ENCODE data around the gene PICK1.
"Not testable (repeated sequence)": the region's sequence is repeated elsewhere in the genome, so short reads cannot be mapped to it uniquely, and the experiment has no call there.

PICK1 gene

DNA sequence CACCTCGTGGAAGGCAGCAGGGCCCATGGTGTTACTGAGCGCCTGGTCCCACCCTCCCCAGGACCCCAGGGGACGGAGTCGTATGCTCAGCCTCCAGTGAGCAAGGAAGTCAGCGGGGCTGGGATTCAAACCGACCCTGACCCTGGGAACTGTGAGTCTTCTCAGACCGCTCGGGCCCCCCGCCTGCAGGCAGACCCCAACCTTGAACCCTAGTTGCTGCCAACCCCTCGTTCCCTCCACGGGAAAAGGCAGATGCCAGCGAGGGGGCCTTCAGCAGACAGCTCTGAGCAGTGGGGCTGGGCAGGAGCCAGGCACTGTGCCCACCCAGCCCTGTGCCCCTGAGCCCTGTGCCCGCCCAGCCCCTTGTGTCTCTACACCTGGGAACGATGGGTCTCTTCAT, 20.4 kb downstream of the PICK1 start:
- H3K27me3 ChIP-seq, result peaks cover 33% of the 10 kb centered on the region
- H3K27ac ChIP-seq, result no peak overlapping the region
- peaks cover 8% of the 10 kb centered on the region in 2 experiments for H3K4me1 ChIP-seq (ENCODE audit: control insufficient read depth in 1 of 2, insufficient read depth in 1 of 2, low read depth in 1 of 2, low read length in 1 of 2)
- no peak overlapping the region for H3K4me3 ChIP-seq (ENCODE audit: low read depth in 1 of 2, low read length in 1 of 2)
- H3K36me3 ChIP-seq, result peaks cover 44% of the 10 kb centered on the region
- TF ChIP-seq, protein P1, sequence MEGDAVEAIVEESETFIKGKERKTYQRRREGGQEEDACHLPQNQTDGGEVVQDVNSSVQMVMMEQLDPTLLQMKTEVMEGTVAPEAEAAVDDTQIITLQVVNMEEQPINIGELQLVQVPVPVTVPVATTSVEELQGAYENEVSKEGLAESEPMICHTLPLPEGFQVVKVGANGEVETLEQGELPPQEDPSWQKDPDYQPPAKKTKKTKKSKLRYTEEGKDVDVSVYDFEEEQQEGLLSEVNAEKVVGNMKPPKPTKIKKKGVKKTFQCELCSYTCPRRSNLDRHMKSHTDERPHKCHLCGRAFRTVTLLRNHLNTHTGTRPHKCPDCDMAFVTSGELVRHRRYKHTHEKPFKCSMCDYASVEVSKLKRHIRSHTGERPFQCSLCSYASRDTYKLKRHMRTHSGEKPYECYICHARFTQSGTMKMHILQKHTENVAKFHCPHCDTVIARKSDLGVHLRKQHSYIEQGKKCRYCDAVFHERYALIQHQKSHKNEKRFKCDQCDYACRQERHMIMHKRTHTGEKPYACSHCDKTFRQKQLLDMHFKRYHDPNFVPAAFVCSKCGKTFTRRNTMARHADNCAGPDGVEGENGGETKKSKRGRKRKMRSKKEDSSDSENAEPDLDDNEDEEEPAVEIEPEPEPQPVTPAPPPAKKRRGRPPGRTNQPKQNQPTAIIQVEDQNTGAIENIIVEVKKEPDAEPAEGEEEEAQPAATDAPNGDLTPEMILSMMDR (IDR thresholded peaks at IDR 0.05), result no peak
- no peaks in the 10 kb centered on the region for H3K9me3 ChIP-seq

DNA sequence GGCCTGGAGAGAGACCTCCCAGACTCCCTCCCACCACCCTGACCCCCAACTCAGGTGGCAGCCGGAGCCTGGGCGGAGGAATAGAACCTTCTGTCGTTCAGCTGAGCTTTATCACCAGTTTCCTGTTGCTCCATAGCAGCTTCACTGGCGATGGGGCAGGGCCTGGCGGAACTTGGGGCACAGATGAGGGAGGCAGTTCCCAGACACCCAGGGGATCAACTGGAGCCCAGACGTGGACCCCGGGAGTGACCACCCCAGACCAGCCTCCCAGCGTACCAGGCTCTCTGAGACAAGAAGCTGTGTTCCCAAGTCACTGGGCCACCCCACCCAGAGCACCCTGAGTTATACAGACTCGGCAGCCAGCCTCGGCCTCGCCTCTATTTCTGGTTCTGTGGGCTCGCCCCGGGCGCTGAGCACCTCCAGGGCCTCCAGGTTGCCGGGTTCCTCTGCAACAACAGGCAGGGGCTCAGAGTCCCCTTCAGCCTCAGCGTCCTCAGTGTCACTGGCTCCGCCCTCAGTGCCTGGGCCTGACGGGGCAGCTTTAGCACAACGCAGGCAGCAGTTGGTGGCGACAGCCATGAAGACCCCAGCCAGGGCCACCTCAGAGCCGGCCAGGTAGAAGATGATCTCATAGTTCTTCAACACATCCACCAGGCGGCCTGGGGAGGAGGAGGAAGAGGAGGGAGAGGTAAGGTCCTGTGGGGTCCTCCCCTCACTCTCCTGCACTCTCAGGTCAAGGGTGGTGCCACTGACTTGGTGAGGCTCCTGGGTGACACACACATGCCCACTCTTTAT, 21.0 kb downstream of the PICK1 start:
- H3K4me3 ChIP-seq (ENCODE audit: low read depth in 1 of 2, low read length in 1 of 2), result no peak overlapping the region
- peaks cover 40% of the 10 kb centered on the region for H3K27me3 ChIP-seq
- no peak overlapping the region for H3K27ac ChIP-seq
- TF ChIP-seq, protein P1 (IDR thresholded peaks at IDR 0.05), result no peak
- H3K9me3 ChIP-seq, result no peaks in the 10 kb centered on the region
- peaks cover 8% of the 10 kb centered on the region in 2 experiments for H3K4me1 ChIP-seq (ENCODE audit: control insufficient read depth in 1 of 2, insufficient read depth in 1 of 2, low read depth in 1 of 2, low read length in 1 of 2)
- peaks cover 38% of the 10 kb centered on the region for H3K36me3 ChIP-seq

DNA sequence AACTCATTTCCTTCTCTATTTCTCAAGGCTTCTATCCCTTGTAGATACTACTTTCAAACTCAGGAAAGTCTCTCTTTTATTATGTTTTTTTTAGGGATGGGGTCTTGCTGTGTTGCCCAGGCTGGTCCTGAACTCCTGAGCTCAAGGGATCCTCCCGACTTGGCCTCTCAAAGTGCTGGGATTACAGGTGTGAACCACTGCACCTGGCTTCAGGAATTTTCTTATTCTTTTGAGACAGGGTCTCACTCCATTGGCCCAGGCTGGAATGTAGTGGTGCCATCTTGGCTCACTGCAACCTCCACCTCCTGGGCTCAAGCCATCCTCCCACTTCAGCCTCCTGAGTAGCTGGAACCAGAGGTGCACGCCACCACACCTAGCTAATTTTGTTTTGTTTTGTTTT, 22.0 kb downstream of the PICK1 start:
- H3K4me1 ChIP-seq (ENCODE audit: control insufficient read depth in 1 of 2, insufficient read depth in 1 of 2, low read depth in 1 of 2, low read length in 1 of 2); H3K4me3 ChIP-seq (ENCODE audit: low read depth in 1 of 2, low read length in 1 of 2); H3K9me3 ChIP-seq; H3K27ac ChIP-seq: not testable (repeated sequence)
- peaks cover 50% of the 10 kb centered on the region for H3K27me3 ChIP-seq
- H3K36me3 ChIP-seq, result peaks cover 28% of the 10 kb centered on the region

DNA sequence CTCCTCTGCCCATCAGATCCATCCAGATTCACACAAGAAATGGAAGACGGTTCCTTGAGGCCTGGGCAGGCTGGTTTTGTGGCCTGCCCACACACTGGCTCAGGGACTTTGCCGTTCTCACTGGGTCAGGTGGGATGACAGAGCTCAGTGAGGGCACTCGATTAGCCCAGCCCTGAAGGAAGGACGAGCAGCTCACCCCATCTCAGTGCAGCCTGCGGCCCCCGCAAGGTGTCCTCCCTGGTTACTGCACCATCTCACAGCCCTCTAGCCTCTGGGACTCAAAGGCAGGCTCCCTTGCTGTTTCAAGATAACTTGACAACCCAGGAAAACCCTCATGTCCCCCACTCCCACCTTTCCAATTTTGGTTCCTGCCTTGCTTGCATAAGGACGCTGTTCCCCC, 22.6 kb downstream of the PICK1 start:
- no peak overlapping the region for H3K4me3 ChIP-seq (ENCODE audit: low read depth in 1 of 2, low read length in 1 of 2)
- TF ChIP-seq, protein P1 (IDR thresholded peaks at IDR 0.05), result no peak
- peaks cover 55% of the 10 kb centered on the region for H3K27me3 ChIP-seq
- no peak overlapping the region for H3K27ac ChIP-seq
- peaks cover 22% of the 10 kb centered on the region for H3K36me3 ChIP-seq
- no peaks in the 10 kb centered on the region for H3K9me3 ChIP-seq
- peaks cover 8% of the 10 kb centered on the region in 2 experiments for H3K4me1 ChIP-seq (ENCODE audit: control insufficient read depth in 1 of 2, insufficient read depth in 1 of 2, low read depth in 1 of 2, low read length in 1 of 2)

DNA sequence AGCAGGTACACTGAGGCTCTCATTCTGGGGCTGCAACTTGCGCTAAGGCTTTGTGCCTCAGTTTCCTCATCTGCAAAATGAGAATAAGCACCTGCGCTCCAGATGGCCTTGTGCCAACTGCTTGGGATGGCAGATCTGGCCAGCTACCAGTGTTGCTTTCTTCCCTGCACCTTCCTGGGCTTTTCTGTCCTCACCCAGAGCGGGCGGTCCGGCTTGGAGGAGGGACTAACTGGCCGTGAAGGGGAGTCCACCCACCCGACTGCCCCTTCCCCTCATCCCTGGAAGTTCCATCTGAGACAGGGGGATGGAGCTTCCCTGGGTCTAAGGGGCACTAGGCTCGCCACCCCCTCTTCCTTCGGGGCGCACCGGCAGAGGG, 23.3 kb downstream of the PICK1 start:
- no peak overlapping the region for H3K27ac ChIP-seq
- peaks cover 57% of the 10 kb centered on the region for H3K27me3 ChIP-seq
- H3K4me3 ChIP-seq (ENCODE audit: low read depth in 1 of 2, low read length in 1 of 2), result no peak overlapping the region
- TF ChIP-seq, protein P1 (IDR thresholded peaks at IDR 0.05), result no peak
- H3K4me1 ChIP-seq (ENCODE audit: control insufficient read depth in 1 of 2, insufficient read depth in 1 of 2, low read depth in 1 of 2, low read length in 1 of 2), result peaks cover 8% of the 10 kb centered on the region in 2 experiments
- H3K36me3 ChIP-seq, result peaks cover 16% of the 10 kb centered on the region
- H3K9me3 ChIP-seq, result no peaks in the 10 kb centered on the region

DNA sequence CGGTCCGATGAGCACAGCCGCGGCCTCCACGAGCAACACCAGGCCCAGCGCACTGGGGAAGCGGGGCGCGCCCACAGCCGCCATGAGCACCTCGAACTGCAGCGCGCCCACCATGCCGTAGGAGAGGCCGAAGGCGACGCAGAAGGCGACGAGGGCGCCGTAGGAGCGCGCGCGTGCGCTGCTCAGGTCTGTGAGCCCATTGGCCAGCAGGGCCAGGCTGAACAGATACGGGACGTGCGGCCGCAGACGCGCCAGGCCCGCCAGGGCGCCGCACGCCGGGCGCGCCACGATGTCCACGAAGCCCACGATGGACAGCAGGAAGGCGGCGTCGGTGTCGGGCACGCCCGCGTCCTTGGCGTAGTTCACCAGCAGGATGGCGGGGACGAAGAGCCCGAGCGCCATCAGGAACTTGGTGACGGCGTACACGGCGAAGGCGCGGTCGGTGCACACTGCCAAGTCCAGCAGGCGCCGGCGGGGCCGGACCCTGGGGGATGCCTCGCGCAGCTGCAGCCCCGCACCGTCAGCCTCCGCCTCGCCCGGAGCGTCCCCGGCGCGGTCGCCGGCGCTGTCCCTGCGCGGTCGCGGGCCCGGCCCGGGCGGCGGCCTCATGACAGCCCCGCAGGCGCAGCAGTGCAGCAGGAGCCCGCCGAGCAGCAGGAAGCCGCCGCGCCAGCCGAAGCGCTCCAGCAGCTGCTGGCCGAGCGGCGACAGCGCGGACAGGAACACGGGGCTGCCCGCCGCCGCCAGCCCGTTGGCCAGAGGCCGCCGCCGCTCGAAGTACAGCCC, 23.8 kb downstream of the PICK1 start:
- H3K36me3 ChIP-seq, result peaks cover 10% of the 10 kb centered on the region
- peaks cover 8% of the 10 kb centered on the region in 2 experiments for H3K4me1 ChIP-seq (ENCODE audit: control insufficient read depth in 1 of 2, insufficient read depth in 1 of 2, low read depth in 1 of 2, low read length in 1 of 2)
- no peak overlapping the region for H3K4me3 ChIP-seq (ENCODE audit: low read depth in 1 of 2, low read length in 1 of 2)
- TF ChIP-seq, protein P1 (IDR thresholded peaks at IDR 0.05), result no peak
- peaks cover 57% of the 10 kb centered on the region for H3K27me3 ChIP-seq
- H3K9me3 ChIP-seq, result no peaks in the 10 kb centered on the region
- H3K27ac ChIP-seq, result no peak overlapping the region

All from neutrophil (primary cell).